DND-41 (cell line): Measurements from ENCODE around the gene ABCG2.

Source experiments
- ATAC-seq: fragments of 200-7000 bp; cut with Tn5 transposase; 3 replicates; pipeline ENCODE4 v1.9.1; 2021; ENCODE audit warnings: low read depth; ENCODE audit not compliant: insufficient read depth
- DNase-seq: peaks from one replicate; pipeline ENCODE4 v3.0.0-alpha.2; 2020
- H2AFZ ChIP-seq: 2 replicates; pipeline ENCODE4 v1.6.0; 2012; ENCODE audit warnings: low read depth, low read length
- H3K27ac ChIP-seq: 2 replicates; pipeline ENCODE4 v1.5.1; 2012; ENCODE audit warnings: low read length, inconsistent platforms
- H3K27me3 ChIP-seq: fragments of 200-600 bp; sonication (generic); 2 replicates; pipeline ENCODE4 v1.6.0; 2012; ENCODE audit warnings: low read length, mild to moderate bottlenecking, inconsistent platforms; ENCODE audit not compliant: insufficient read depth, poor library complexity
- H3K36me3 ChIP-seq: 2 replicates; pipeline ENCODE4 v1.5.1; 2012; ENCODE audit warnings: low read length, inconsistent platforms; ENCODE audit not compliant: insufficient read depth
- H3K4me1 ChIP-seq: 2 replicates; pipeline ENCODE4 v1.5.1; 2012; ENCODE audit warnings: mild to moderate bottlenecking, low read length; ENCODE audit not compliant: insufficient read depth
- H3K4me2 ChIP-seq: 2 replicates; pipeline ENCODE4 v1.6.0; 2012; ENCODE audit warnings: mild to moderate bottlenecking, moderate library complexity, low read length, inconsistent platforms; ENCODE audit not compliant: insufficient read depth
- H3K4me3 ChIP-seq, 2 experiments: fragments of 200-600 bp in 1 of 2; shearing (Covaris generic) in 1 of 2; 2 replicates each; pipeline ENCODE4 v1.5.1; 2012 to 2016; ENCODE audit warnings: inconsistent platforms in 2 of 2, low read length in 2 of 2, mild to moderate bottlenecking in 2 of 2, low read depth in 1 of 2, moderate library complexity in 1 of 2
- H3K79me2 ChIP-seq: 2 replicates; pipeline ENCODE4 v1.6.0; 2012; ENCODE audit warnings: low read length, inconsistent platforms; ENCODE audit not compliant: insufficient read depth
- H3K9ac ChIP-seq: 2 replicates; pipeline ENCODE4 v1.6.0; 2012; ENCODE audit warnings: low read depth, mild to moderate bottlenecking, inconsistent platforms, low read length, moderate library complexity
- H3K9me3 ChIP-seq: 2 replicates; pipeline ENCODE4 v1.5.1; 2012; ENCODE audit warnings: low read length, moderate library complexity, mild to moderate bottlenecking, inconsistent platforms; ENCODE audit not compliant: insufficient read depth, severe bottlenecking
- H4K20me1 ChIP-seq: 2 replicates; pipeline ENCODE4 v1.6.0; 2012; ENCODE audit warnings: low read length; ENCODE audit not compliant: insufficient read depth
- CTCF ChIP-seq: IDR thresholded peaks from 2 replicates; pipeline ENCODE4 v1.5.1; 2012; ENCODE audit warnings: borderline replicate concordance, low read length, moderate library complexity, mild to moderate bottlenecking; ENCODE audit not compliant: poor library complexity, severe bottlenecking; ENCODE audit errors: extremely low read depth
- EZH2 ChIP-seq: IDR thresholded peaks from 3 replicates; pipeline ENCODE4 v1.6.1; 2012; ENCODE audit warnings: borderline replicate concordance, low read depth, mild to moderate bottlenecking, moderate library complexity, low read length, inconsistent platforms; ENCODE audit not compliant: severe bottlenecking

The ABCG2 gene

GRCh38 chr4:88080626-88081025 lies 77.8 kb downstream of the ABCG2 start:
- TF ChIP-seq EZH2 (no peak), CTCF (no peak)
- no peak overlapping the region for H3K4me3 ChIP-seq
- no peak overlapping the region for H3K4me2 ChIP-seq
- DNase-seq (no peak), ATAC-seq (no peak)
- H4K20me1 ChIP-seq, result no peaks in the 10 kb centered on the region
- H3K9ac ChIP-seq, result no peak overlapping the region
- H3K4me1 ChIP-seq, result no peaks in the 10 kb centered on the region
- no peaks in the 10 kb centered on the region for H3K27me3 ChIP-seq
- H3K27ac ChIP-seq, result no peak overlapping the region
- H2AFZ ChIP-seq, result no peak overlapping the region
- H3K79me2 ChIP-seq, result no peaks in the 10 kb centered on the region
- peaks cover 22% of the 10 kb centered on the region for H3K36me3 ChIP-seq
- H3K9me3 ChIP-seq, result no peaks in the 10 kb centered on the region

DNA sequence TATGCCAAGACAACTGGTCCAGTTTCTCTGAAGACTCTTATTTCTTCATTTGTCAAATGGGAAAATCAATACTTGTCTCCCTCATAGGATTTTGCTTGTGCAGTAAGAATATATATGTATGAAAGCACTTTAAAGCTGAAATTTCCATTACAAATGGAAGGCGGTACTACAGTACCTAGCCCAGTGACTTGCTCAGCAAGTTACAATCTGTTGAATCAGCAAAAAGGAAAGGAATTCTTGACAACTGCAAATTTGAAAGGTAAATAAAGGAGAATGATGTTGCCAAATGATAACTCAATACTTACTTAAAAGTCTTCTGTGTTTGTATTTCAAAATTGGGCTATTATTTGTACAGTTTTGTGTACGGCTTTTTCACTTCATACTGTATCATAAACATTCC lies 79.9 kb downstream of the ABCG2 start:
- H4K20me1 ChIP-seq, result no peaks in the 10 kb centered on the region
- no peak for TF ChIP-seq CTCF
- peaks cover 39% of the 10 kb centered on the region for H3K36me3 ChIP-seq
- H3K27me3 ChIP-seq, result no peaks in the 10 kb centered on the region
- H3K9ac ChIP-seq, result no peak overlapping the region
- H2AFZ ChIP-seq, result no peak overlapping the region
- no peaks in the 10 kb centered on the region for H3K4me1 ChIP-seq
- no peak for DNase-seq
- ATAC-seq, result no peak
- no peaks in the 10 kb centered on the region for H3K9me3 ChIP-seq
- no peak overlapping the region for H3K27ac ChIP-seq
- no peak overlapping the region for H3K4me3 ChIP-seq
- H3K79me2 ChIP-seq, result no peaks in the 10 kb centered on the region
- no peak overlapping the region for H3K4me2 ChIP-seq

DNA sequence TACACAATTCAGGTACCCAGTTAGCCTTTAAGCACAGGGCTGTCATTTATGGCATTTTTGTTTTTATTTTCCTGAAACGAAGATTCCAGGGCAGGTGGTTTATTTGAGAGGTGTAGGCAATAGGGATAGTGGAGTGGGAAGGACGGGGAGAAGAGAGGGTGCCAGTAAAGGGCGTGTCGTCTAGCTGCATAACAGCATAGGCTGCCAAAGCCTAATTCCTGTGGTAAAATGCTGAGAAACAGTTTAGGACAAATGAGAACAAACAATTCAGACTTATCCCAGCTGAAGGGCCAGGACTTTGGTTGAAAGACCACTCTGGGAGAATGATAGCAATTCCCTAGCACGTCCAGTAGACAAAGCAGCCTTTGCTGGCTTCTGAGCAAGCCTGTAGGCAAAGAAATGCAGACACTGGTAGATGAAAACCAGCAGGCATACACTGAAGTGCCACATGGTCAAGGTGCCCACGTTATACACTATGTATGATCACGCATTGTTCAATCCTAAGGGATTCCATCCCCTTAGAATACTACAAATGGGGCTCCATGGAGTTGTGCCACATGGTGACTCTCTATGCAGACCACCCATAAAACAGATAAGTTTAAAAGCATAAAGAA lies 80.4 kb downstream of the ABCG2 start:
- H2AFZ ChIP-seq, result no peak overlapping the region
- H3K36me3 ChIP-seq, result peaks cover 42% of the 10 kb centered on the region
- DNase-seq (no peak), ATAC-seq (no peak)
- H3K27ac ChIP-seq, result no peak overlapping the region
- no peaks in the 10 kb centered on the region for H3K9me3 ChIP-seq
- H3K4me3 ChIP-seq, result no peak overlapping the region
- H4K20me1 ChIP-seq, result no peaks in the 10 kb centered on the region
- no peak overlapping the region for H3K9ac ChIP-seq
- no peaks in the 10 kb centered on the region for H3K79me2 ChIP-seq
- TF ChIP-seq CTCF, result no peak
- no peaks in the 10 kb centered on the region for H3K4me1 ChIP-seq
- no peaks in the 10 kb centered on the region for H3K27me3 ChIP-seq
- no peak overlapping the region for H3K4me2 ChIP-seq

DNA sequence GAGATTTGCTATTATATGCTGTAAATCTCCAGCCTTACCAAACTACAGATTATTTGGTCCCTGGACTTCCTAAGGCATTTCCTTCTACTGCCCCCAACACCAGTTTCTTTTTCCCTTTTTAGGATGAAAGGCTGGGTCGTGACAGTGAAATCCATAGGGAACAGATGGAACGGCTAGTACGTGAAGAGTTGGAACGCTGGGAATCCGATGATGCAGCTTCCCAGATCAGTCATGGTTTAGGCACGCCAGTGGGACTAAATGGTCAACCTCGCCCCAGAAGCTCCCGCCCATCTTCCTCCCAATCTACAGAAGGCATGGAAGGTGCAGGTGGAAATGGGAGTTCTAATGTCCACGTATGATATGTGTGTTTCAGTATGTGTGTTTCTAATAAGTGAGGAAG lies 83.1 kb downstream of the ABCG2 start:
- peaks cover 68% of the 10 kb centered on the region for H3K36me3 ChIP-seq

More for the DNA sequence above, 83.1 kb downstream of the ABCG2 start:
- H3K4me3 ChIP-seq, result no peak overlapping the region
- ATAC-seq, result no peak
- H3K9ac ChIP-seq, result no peak overlapping the region
- no peaks in the 10 kb centered on the region for H3K79me2 ChIP-seq
- TF ChIP-seq CTCF, result no peak
- TF ChIP-seq EZH2, result no peak
- no peaks in the 10 kb centered on the region for H3K27me3 ChIP-seq
- no peak overlapping the region for H3K4me2 ChIP-seq
- no peak for DNase-seq
- peaks cover 6% of the 10 kb centered on the region for H3K9me3 ChIP-seq
- no peaks in the 10 kb centered on the region for H3K4me1 ChIP-seq
- no peaks in the 10 kb centered on the region for H4K20me1 ChIP-seq
- H3K27ac ChIP-seq, result no peak overlapping the region
- H2AFZ ChIP-seq, result no peak overlapping the region
